Naive thymus-derived CD4-positive, alpha-beta T cell (primary cell): Measurements from ENCODE around the gene RUNX3. TPM values are rescaled to one million over a fixed set of nuclear protein-coding genes. Genes with fewer than 3 reads are reported as not detected.
A peak's percentile ranks its signal among the peaks of the same experiment; 100 is the strongest.

Experiments
- ATAC-seq: fragments of 150-1000 bp; cut with Tn5 transposase; 2 replicates; pipeline ENCODE4 v1.10.0; 2021; ENCODE audit warnings: mild to moderate bottlenecking, moderate library complexity
- CTCF ChIA-PET: fragments of 350-600 bp; sonication (Branson Sonifier 250); formaldehyde crosslinking; loops from one replicate; lab custom pipeline; 2021; ENCODE audit warnings: antibody characterized with exemption; lab: Charles Lee
- POLR2A ChIA-PET: fragments of 350-600 bp; sonication (Branson Sonifier 250); formaldehyde crosslinking; loops from one replicate; lab custom pipeline; 2021; ENCODE audit warnings: antibody characterized with exemption, inconsistent platforms; lab: Charles Lee
- DNase-seq, 9 donors: peaks; one replicate each; pipeline versions ENCODE4 v3.0.0 to v3.0.0-alpha.2; 2020 to 2022; ENCODE audit warnings: mixed read lengths in 1 of 9
- H3K27ac ChIP-seq: one replicate; pipeline ENCODE4 v1.7.0; 2013; ENCODE audit warnings: mild to moderate bottlenecking, low read depth, low read length, moderate library complexity
- H3K27me3 ChIP-seq, 2 donors: one replicate each; pipeline ENCODE4 v1.7.0; 2013; ENCODE audit warnings: low read length in 2 of 2, mild to moderate bottlenecking in 2 of 2, moderate library complexity in 2 of 2; ENCODE audit not compliant: control insufficient read depth in 2 of 2, insufficient read depth in 2 of 2
- H3K36me3 ChIP-seq, 3 experiments: 1 replicate in 2 of 3; 2 replicates in 1 of 3; pipeline ENCODE4 v1.7.0; 2013; ENCODE audit warnings: low read length in 3 of 3, mild to moderate bottlenecking in 3 of 3, moderate library complexity in 1 of 3; ENCODE audit not compliant: insufficient read depth in 3 of 3, control insufficient read depth in 2 of 3
- H3K4me1 ChIP-seq, 2 donors: one replicate each; pipeline ENCODE4 v1.7.0; 2013; ENCODE audit warnings: low read length in 2 of 2, mild to moderate bottlenecking in 2 of 2, moderate library complexity in 1 of 2; ENCODE audit not compliant: control insufficient read depth in 2 of 2, insufficient read depth in 2 of 2
- H3K4me3 ChIP-seq: 2 replicates; pipeline ENCODE4 v1.7.0; 2013; ENCODE audit warnings: mild to moderate bottlenecking, low read length
- H3K9me3 ChIP-seq, 3 experiments: 1 replicate in 2 of 3; 2 replicates in 1 of 3; pipeline ENCODE4 v1.7.0; 2013; ENCODE audit warnings: low read length in 3 of 3; ENCODE audit not compliant: control insufficient read depth in 2 of 3
- H3K27ac Mint-ChIP-seq, 9 donors: one replicate each; pipeline ENCODE4 v1.8.0; 2020 to 2022; ENCODE audit warnings: mixed read lengths in 9 of 9, mild to moderate bottlenecking in 8 of 9, moderate library complexity in 5 of 9, inconsistent platforms in 2 of 9
- H3K27me3 Mint-ChIP-seq, 5 donors: one replicate each; pipeline ENCODE4 v1.8.0; 2021 to 2022; ENCODE audit warnings: mixed read lengths in 5 of 5, mild to moderate bottlenecking in 1 of 5
- H3K36me3 Mint-ChIP-seq, 5 donors: one replicate each; pipeline ENCODE4 v1.8.0; 2020 to 2022; ENCODE audit warnings: mixed read lengths in 5 of 5, mild to moderate bottlenecking in 3 of 5, inconsistent platforms in 1 of 5
- H3K4me1 Mint-ChIP-seq, 7 donors: one replicate each; pipeline ENCODE4 v1.8.0; 2020 to 2022; ENCODE audit warnings: mixed read lengths in 7 of 7, mild to moderate bottlenecking in 3 of 7, inconsistent platforms in 1 of 7
- H3K4me3 Mint-ChIP-seq, 10 donors: one replicate each; pipeline ENCODE4 v1.8.0; 2020 to 2022; ENCODE audit warnings: mild to moderate bottlenecking in 10 of 10, mixed read lengths in 10 of 10, moderate library complexity in 6 of 10, inconsistent platforms in 2 of 10
- H3K9me3 Mint-ChIP-seq, 11 donors: one replicate each; pipeline ENCODE4 v1.8.0; 2020 to 2022; ENCODE audit warnings: mixed read lengths in 11 of 11, mild to moderate bottlenecking in 4 of 11, inconsistent platforms in 1 of 11, moderate library complexity in 1 of 11
- intact Hi-C, 2 donors: fragments of 100-400 bp; cut with micrococcal nuclease; formaldehyde crosslinking; loops; one replicate each; pipeline ENCODE4 v1.15.1; 2023
- polyA plus RNA-seq, 2 donors: library from polyadenylated mRNA; unstranded; fragments of 300-500 nt; fragmentation: Illumina TruSeq; gene quantifications; one replicate each; pipeline ENCODE4 v1.2.3, GENCODE V29; 2021
- total RNA-seq, 6 experiments: library from RNA in 5 of 6; stranded (reverse) in 5 of 6; gene quantifications; 1 replicate in 5 of 6; 2 replicates in 1 of 6; pipeline ENCODE4 v1.2.3 and lab custom pipeline; 2021 to 2026

Gene RUNX3
- total and polyA plus RNA-seq, 7 experiments from 2014 or later: 14.2 to 135 (median 74.8) TPM

GRCh38 chr1:24898909-24899439, 31.1 kb downstream of the RUNX3 start:
- Histone ChIP-seq H3K27ac (no peak overlapping the region), H3K4me1 (peaks cover 0 to 24% of the 10 kb centered on the region in 2 donors)
- H3K4me1 Mint-ChIP-seq: peaks cover 9 to 40% (median 18%) of the 10 kb centered on the region in 7 donors

GRCh38 chr1:24898152-24898908, 31.7 kb downstream of the RUNX3 start:
- ChIA-PET POLR2A (interaction anchor here (1.1 kb wide), 1 partner anchor 12 kb away, joined by 4 read pairs; no protein-coding TSS in a partner anchor), CTCF (interaction anchor here (0.7 to 1.3 kb wide), 4 partner anchors 29 to 66 kb away, joined by 3 to 5 read pairs (median 4); no protein-coding TSS in a partner anchor)
- Histone ChIP-seq H3K27me3 (no peaks in the 10 kb centered on the region), H3K4me1 (peaks cover 0 to 24% of the 10 kb centered on the region in 2 donors), H3K27ac (no peak overlapping the region), H3K4me3 (no peak overlapping the region), H3K36me3 (peaks cover 0 to 29% (median 20%) of the 10 kb centered on the region in 3 experiments), H3K9me3 (no peaks in the 10 kb centered on the region)
- intact Hi-C loops: loop anchor here (1.0 to 2.0 kb wide), 2 partner anchors 50 kb away; no protein-coding TSS in a partner anchor
- Mint-ChIP-seq H3K4me3 (no peak overlapping the region), H3K27me3 (no peaks in the 10 kb centered on the region), H3K27ac (peak overlapping the region in 3 of 9 donors; percentile 66 to 74 (median 69)), H3K4me1 (peaks cover 9 to 40% (median 18%) of the 10 kb centered on the region in 7 donors), H3K36me3 (peaks cover 0 to 14% (median 10%) of the 10 kb centered on the region in 5 donors), H3K9me3 (peaks cover 0 to 2% (median 0%) of the 10 kb centered on the region in 11 donors)
- peak; percentile 66 for ATAC-seq
- peak in 4 of 9 donors; percentile 24 to 51 (median 28) for DNase-seq

More at GRCh38 chr1:24898909-24899439, 31.1 kb downstream of the RUNX3 start:
- Mint-ChIP-seq H3K27ac (peak overlapping the region in 5 of 9 donors; percentile 23 to 78 (median 71)), H3K27me3 (no peaks in the 10 kb centered on the region), H3K36me3 (peaks cover 0 to 16% (median 10%) of the 10 kb centered on the region in 5 donors), H3K4me3 (no peak overlapping the region), H3K9me3 (peaks cover 0 to 2% (median 0%) of the 10 kb centered on the region in 11 donors)
- ChIA-PET CTCF (interaction anchor here (0.7 to 1.3 kb wide), 3 partner anchors 28 to 138 kb away, joined by 3 to 4 read pairs (median 4); no protein-coding TSS in a partner anchor), POLR2A (interaction anchor here (1.5 kb wide), 1 partner anchor 15 kb away, joined by 7 read pairs; no protein-coding TSS in a partner anchor)
- ATAC-seq: no peak
- intact Hi-C loops: loop anchor here (1.0 to 2.0 kb wide), 2 partner anchors 50 to 51 kb away; no protein-coding TSS in a partner anchor
- Histone ChIP-seq H3K36me3 (peaks cover 0 to 36% (median 26%) of the 10 kb centered on the region in 3 experiments), H3K27me3 (no peaks in the 10 kb centered on the region), H3K9me3 (no peaks in the 10 kb centered on the region), H3K4me3 (no peak overlapping the region)
- DNase-seq: peak in 1 of 9 donors; percentile 19

- Histone ChIP-seq H3K27ac (no peak overlapping the region), H3K36me3 (peaks cover 0 to 21% (median 16%) of the 10 kb centered on the region in 3 experiments), H3K27me3 (no peaks in the 10 kb centered on the region), H3K4me1 (peaks cover 0 to 24% of the 10 kb centered on the region in 2 donors), H3K4me3 (no peak overlapping the region), H3K9me3 (no peaks in the 10 kb centered on the region)
- POLR2A ChIA-PET: interaction anchor here (1.1 kb wide), 1 partner anchor 13 kb away, joined by 4 read pairs; no protein-coding TSS in a partner anchor
- Mint-ChIP-seq H3K27ac (peak overlapping the region in 1 of 9 donors; percentile 69), H3K4me1 (peaks cover 9 to 40% (median 18%) of the 10 kb centered on the region in 7 donors), H3K36me3 (peaks cover 7 to 21% (median 14%) of the 10 kb centered on the region in 5 donors), H3K4me3 (no peak overlapping the region), H3K9me3 (peaks cover 0 to 8% (median 7%) of the 10 kb centered on the region in 11 donors), H3K27me3 (no peaks in the 10 kb centered on the region)
- DNase-seq (peak in 1 of 9 donors; percentile 20), ATAC-seq (no peak)
- intact Hi-C loops: loop anchor here (1.0 to 2.0 kb wide), 2 partner anchors 49 kb away; no protein-coding TSS in a partner anchor
- CTCF ChIA-PET: interaction anchor here (0.8 to 1.7 kb wide), 4 partner anchors 30 to 67 kb away, joined by 3 to 5 read pairs (median 4); no protein-coding TSS in a partner anchor
Observed at GRCh38 chr1:24897263-24898151, 32.6 kb downstream of the RUNX3 start.

GRCh38 chr1:24896596-24897262, 33.3 kb downstream of the RUNX3 start:
- intact Hi-C loops: no loop called here
- no peaks in the 10 kb centered on the region for H3K27me3 ChIP-seq
- no peak for ATAC-seq

GRCh38 chr1:24896176-24896575, 33.9 kb downstream of the RUNX3 start:
- ChIA-PET POLR2A (interaction anchor here (0.6 kb wide), 1 partner anchor 34 kb away, joined by 3 read pairs; the partner anchor contains the start of gene RUNX3), CTCF (interaction anchor here (1.2 to 1.7 kb wide), 2 partner anchors 28 to 33 kb away, joined by 4 read pairs; no protein-coding TSS in a partner anchor)
- Mint-ChIP-seq H3K27me3 (no peaks in the 10 kb centered on the region), H3K36me3 (peaks cover 10 to 16% (median 14%) of the 10 kb centered on the region in 5 donors), H3K27ac (peak overlapping the region in 3 of 9 donors; percentile 25 to 60 (median 42)), H3K4me1 (peaks cover 9 to 36% (median 17%) of the 10 kb centered on the region in 7 donors), H3K4me3 (no peak overlapping the region), H3K9me3 (peaks cover 0 to 20% (median 10%) of the 10 kb centered on the region in 11 donors)
- Histone ChIP-seq H3K9me3 (peaks cover 0 to 7% (median 0%) of the 10 kb centered on the region in 3 experiments), H3K27me3 (no peaks in the 10 kb centered on the region), H3K4me3 (no peak overlapping the region), H3K27ac (no peak overlapping the region), H3K4me1 (peaks cover 0 to 24% of the 10 kb centered on the region in 2 donors), H3K36me3 (peaks cover 0 to 8% (median 2%) of the 10 kb centered on the region in 3 experiments)
- DNase-seq: peak in 1 of 9 donors; percentile 21
- intact Hi-C loops: no loop called here
- no peak for ATAC-seq

More at GRCh38 chr1:24896596-24897262, 33.3 kb downstream of the RUNX3 start:
- peak overlapping the region in 1 of 9 donors; percentile 42 for H3K27ac Mint-ChIP-seq
- peaks cover 9 to 40% (median 18%) of the 10 kb centered on the region in 7 donors for H3K4me1 Mint-ChIP-seq
- ChIA-PET CTCF (interaction anchor here (1.2 to 1.7 kb wide), 2 partner anchors 29 to 34 kb away, joined by 4 read pairs; no protein-coding TSS in a partner anchor), POLR2A (no interaction called here)
- no peaks in the 10 kb centered on the region for H3K27me3 Mint-ChIP-seq
- peak in 1 of 9 donors; percentile 20 for DNase-seq
- Histone ChIP-seq H3K9me3 (peaks cover 0 to 5% (median 0%) of the 10 kb centered on the region in 3 experiments), H3K36me3 (peaks cover 0 to 13% (median 8%) of the 10 kb centered on the region in 3 experiments), H3K4me1 (peaks cover 0 to 24% of the 10 kb centered on the region in 2 donors), H3K27ac (no peak overlapping the region), H3K4me3 (no peak overlapping the region)
- peaks cover 0 to 15% (median 10%) of the 10 kb centered on the region in 11 donors for H3K9me3 Mint-ChIP-seq
- peaks cover 9 to 20% (median 16%) of the 10 kb centered on the region in 5 donors for H3K36me3 Mint-ChIP-seq
- H3K4me3 Mint-ChIP-seq: no peak overlapping the region
